ENCODE results near the gene ADAMTS20. TPM values are rescaled to one million over a fixed set of nuclear protein-coding genes. Genes with fewer than 3 reads are reported as not detected.

ADAMTS20 gene
- total RNA-seq, 1 experiment from 2014 or later = not detected

DNA sequence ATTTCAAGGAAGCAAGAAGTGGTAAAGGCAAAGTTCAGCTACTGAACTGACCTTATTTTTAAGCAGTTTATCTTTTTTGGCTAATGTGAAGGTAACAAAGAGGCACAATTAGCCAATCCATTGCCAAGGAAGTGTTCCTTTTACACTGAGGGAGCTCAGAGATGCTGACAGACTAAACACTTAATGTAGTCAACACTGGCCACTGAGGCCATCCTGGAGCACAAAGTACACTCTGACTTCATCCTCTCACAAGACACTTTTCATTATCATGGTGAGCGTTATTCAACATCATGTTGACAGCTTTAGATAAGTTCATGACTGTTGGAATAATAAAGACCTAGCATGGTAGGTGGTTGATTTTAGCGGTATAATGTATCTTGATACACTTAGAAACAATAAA lies 89.9 kb downstream of the ADAMTS20 start:
- intact Hi-C loops (cut with micrococcal nuclease) = no loop called here
- no peaks in the 10 kb centered on the region for H3K36me3 Mint-ChIP-seq (ENCODE audit: insufficient read depth, unreplicated experiment)
- H3K27ac Mint-ChIP-seq (ENCODE audit: low read depth, unreplicated experiment) = no peak overlapping the region
- BruUV-seq (replicated peaks) = no TSS peak
- DNase-seq (ENCODE audit: unreplicated experiment) = no peak
- H3K27me3 Mint-ChIP-seq (ENCODE audit: insufficient read depth, unreplicated experiment) = peaks cover 52% of the 10 kb centered on the region
- TF ChIP-seq, protein P1, sequence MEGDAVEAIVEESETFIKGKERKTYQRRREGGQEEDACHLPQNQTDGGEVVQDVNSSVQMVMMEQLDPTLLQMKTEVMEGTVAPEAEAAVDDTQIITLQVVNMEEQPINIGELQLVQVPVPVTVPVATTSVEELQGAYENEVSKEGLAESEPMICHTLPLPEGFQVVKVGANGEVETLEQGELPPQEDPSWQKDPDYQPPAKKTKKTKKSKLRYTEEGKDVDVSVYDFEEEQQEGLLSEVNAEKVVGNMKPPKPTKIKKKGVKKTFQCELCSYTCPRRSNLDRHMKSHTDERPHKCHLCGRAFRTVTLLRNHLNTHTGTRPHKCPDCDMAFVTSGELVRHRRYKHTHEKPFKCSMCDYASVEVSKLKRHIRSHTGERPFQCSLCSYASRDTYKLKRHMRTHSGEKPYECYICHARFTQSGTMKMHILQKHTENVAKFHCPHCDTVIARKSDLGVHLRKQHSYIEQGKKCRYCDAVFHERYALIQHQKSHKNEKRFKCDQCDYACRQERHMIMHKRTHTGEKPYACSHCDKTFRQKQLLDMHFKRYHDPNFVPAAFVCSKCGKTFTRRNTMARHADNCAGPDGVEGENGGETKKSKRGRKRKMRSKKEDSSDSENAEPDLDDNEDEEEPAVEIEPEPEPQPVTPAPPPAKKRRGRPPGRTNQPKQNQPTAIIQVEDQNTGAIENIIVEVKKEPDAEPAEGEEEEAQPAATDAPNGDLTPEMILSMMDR (IDR thresholded peaks at IDR 0.05; ENCODE audit: unreplicated experiment) = no peak
- ChIA-PET POLR2A (no interaction called here), CTCF (interaction anchor here (0.7 to 1.4 kb wide), 2 partner anchors 10 to 15 kb away, joined by 3 read pairs; no protein-coding TSS in a partner anchor)
- H3K9me3 Mint-ChIP-seq (ENCODE audit: unreplicated experiment) = peaks cover 6% of the 10 kb centered on the region
- no peaks in the 10 kb centered on the region for H3K4me1 Mint-ChIP-seq (ENCODE audit: insufficient read depth, unreplicated experiment)
- no peak overlapping the region for H3K4me3 Mint-ChIP-seq (ENCODE audit: unreplicated experiment)

DNA sequence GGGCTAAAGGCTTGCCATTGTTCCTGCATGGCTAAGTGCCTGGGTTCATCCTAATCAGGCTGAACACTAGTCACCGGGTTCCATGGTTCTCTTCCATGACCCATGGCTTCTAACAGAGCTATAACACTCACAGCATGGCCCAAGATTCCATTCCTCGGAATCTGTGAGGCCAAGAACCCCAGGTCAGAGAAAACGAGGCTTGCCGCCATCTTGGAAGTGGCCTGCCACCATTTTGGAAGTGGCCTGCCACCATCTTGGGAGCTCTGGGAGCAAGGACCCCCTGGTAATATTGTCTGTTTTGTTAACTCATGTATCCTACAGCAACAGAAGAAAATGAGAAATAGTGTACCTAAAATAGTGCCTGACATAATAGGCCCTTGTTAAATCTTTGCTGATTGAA lies 92.7 kb downstream of the ADAMTS20 start:
- ChIA-PET POLR2A (no interaction called here), CTCF (interaction anchor here (2.1 kb wide), 1 partner anchor 14 kb away, joined by 16 read pairs; no protein-coding TSS in a partner anchor)
- no peak for DNase-seq (ENCODE audit: unreplicated experiment)
- peaks cover 25% of the 10 kb centered on the region for H3K27me3 Mint-ChIP-seq (ENCODE audit: insufficient read depth, unreplicated experiment)
- H3K4me3 Mint-ChIP-seq (ENCODE audit: unreplicated experiment) = no peak overlapping the region
- BruUV-seq (replicated peaks) = no TSS peak
- H3K4me1 Mint-ChIP-seq (ENCODE audit: insufficient read depth, unreplicated experiment) = no peaks in the 10 kb centered on the region
- TF ChIP-seq, protein P1 (IDR thresholded peaks at IDR 0.05; ENCODE audit: unreplicated experiment) = no peak
- no peak overlapping the region for H3K27ac Mint-ChIP-seq (ENCODE audit: low read depth, unreplicated experiment)
- intact Hi-C loops (cut with micrococcal nuclease) = no loop called here
- H3K36me3 Mint-ChIP-seq (ENCODE audit: insufficient read depth, unreplicated experiment) = no peaks in the 10 kb centered on the region
- peaks cover 15% of the 10 kb centered on the region for H3K9me3 Mint-ChIP-seq (ENCODE audit: unreplicated experiment)

DNA sequence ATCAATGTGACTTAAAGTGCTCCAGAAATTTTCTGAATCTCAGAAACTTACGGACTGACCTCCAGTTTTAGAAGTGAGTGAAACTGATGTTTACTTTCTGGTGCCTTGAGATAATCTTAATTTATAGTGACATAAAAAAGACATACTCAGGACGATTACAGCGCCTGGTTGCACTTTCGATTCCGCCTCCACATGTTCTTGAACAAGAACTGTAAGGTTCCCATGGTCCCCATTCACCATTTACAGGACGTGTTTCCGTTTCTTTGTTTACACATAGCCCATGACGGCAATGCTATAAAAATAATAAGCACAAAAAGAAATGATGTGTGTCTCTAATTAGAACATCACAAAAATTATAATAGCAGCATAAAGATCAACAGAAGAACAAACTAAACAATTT lies 98.2 kb downstream of the ADAMTS20 start:
- intact Hi-C loops (cut with micrococcal nuclease) = no loop called here
- H3K4me1 Mint-ChIP-seq (ENCODE audit: insufficient read depth, unreplicated experiment) = no peaks in the 10 kb centered on the region
- no peaks in the 10 kb centered on the region for H3K36me3 Mint-ChIP-seq (ENCODE audit: insufficient read depth, unreplicated experiment)
- H3K4me3 Mint-ChIP-seq (ENCODE audit: unreplicated experiment) = no peak overlapping the region
- no peak for DNase-seq (ENCODE audit: unreplicated experiment)
- ChIA-PET POLR2A (no interaction called here), CTCF (interaction anchor here (1.0 to 2.2 kb wide), 2 partner anchors 9 to 25 kb away, joined by 4 to 7 read pairs; no protein-coding TSS in a partner anchor)
- H3K27me3 Mint-ChIP-seq (ENCODE audit: insufficient read depth, unreplicated experiment) = peaks cover 6% of the 10 kb centered on the region
- TF ChIP-seq, protein P1 (IDR thresholded peaks at IDR 0.05; ENCODE audit: unreplicated experiment) = no peak
- BruUV-seq (replicated peaks) = no TSS peak
- H3K27ac Mint-ChIP-seq (ENCODE audit: low read depth, unreplicated experiment) = no peak overlapping the region
- peaks cover 15% of the 10 kb centered on the region for H3K9me3 Mint-ChIP-seq (ENCODE audit: unreplicated experiment)

DNA sequence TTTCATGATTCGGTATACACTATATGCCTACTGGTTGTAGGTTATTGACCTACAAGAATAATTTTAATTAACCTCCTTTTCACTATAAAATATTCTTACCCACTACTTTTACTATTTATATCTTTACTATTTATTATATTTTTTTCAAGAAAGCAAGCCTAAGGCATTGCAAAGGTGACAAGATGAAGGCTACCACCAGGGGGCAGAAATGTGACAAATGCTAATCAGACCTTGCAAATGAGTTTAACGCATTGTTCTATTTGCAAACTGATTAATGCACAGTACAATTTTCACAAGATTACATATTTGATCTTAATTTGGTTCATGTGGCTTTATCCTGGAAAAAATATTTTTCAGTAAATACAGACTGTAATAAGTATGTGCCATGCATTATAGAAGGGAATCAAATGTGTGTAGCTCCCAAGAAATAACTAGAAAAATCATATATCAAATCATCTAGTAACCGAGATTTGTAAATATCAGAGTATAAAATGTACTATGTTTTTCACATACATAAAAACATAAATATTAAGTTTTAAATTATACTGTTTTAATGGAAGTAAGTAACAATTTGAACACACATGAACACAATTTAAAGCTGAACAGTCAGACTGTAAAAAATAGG lies 107.0 kb downstream of the ADAMTS20 start:
- no peaks in the 10 kb centered on the region for H3K36me3 Mint-ChIP-seq (ENCODE audit: insufficient read depth, unreplicated experiment)
- H3K4me3 Mint-ChIP-seq (ENCODE audit: unreplicated experiment) = no peak overlapping the region
- TF ChIP-seq, protein P1 (IDR thresholded peaks at IDR 0.05; ENCODE audit: unreplicated experiment) = peak; percentile 70
- H3K27me3 Mint-ChIP-seq (ENCODE audit: insufficient read depth, unreplicated experiment) = peaks cover 40% of the 10 kb centered on the region
- BruUV-seq (replicated peaks) = no TSS peak
- peak; percentile 74 for DNase-seq (ENCODE audit: unreplicated experiment)
- no peaks in the 10 kb centered on the region for H3K4me1 Mint-ChIP-seq (ENCODE audit: insufficient read depth, unreplicated experiment)
- CTCF ChIA-PET = interaction anchor here (0.5 to 3.1 kb wide), 18 partner anchors 10 to 1918 kb away, joined by 3 to 33 read pairs (median 4); no protein-coding TSS in a partner anchor
- no peak overlapping the region for H3K27ac Mint-ChIP-seq (ENCODE audit: low read depth, unreplicated experiment)
- no peaks in the 10 kb centered on the region for H3K9me3 Mint-ChIP-seq (ENCODE audit: unreplicated experiment)
- POLR2A ChIA-PET = no interaction called here
- intact Hi-C loops (cut with micrococcal nuclease) = loop anchor here (1.0 kb wide), 2 partner anchors 283 to 437 kb away; no protein-coding TSS in a partner anchor

All from MCF 10A (cell line).